Measurements from ENCODE around the gene LTBP2. TPM values are rescaled to one million over a fixed set of nuclear protein-coding genes. Genes with fewer than 3 reads are reported as not detected.

The LTBP2 gene
- total RNA-seq, 1 experiment from 2014 or later, result 1.5 TPM

DNA sequence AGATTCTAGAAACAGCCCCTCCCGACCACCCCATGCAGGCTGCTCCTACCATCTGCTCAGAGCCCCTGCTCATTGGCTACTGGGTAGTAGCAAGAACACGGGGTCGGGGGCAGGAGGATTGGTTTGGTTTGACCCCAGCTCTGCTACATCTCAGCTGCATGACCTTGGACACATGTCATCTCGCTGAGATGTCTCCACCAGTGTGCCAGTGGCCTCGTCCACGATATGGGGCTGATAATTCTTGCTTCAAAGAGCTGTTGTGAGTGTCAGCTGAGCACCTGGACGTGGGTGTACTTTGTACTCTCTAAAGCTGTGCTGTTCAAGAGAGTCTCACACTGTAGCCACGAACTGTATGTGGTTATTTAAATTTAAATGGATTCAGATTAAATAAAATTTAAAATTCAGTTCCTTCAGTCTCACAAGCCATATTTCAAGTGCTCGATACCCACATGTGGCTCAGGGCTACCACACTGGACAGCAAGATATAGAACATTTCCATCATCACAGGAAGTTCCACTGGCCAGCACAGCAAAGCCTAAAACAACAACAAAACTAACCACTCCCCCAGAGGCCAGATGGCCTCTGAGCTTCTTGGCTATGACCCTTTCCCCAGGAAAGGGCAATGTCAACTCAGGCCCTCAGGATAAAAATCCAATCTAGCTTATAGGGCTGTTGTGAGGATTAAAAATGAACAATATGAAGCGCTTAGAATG lies 18.6 kb downstream of the LTBP2 start:
- no peaks in the 10 kb centered on the region for H3K4me1 ChIP-seq (ENCODE audit: control insufficient read depth in 1 of 2, insufficient read depth in 2 of 2, low read length in 2 of 2)
- H2AFZ ChIP-seq (ENCODE audit: low read depth, low read length, poor library complexity, severe bottlenecking), result no peak overlapping the region
- ChIA-PET RAD21 (ENCODE audit: low non-redundant PET in 1 of 2, low total read pairs in 2 of 2, uncharacterized antibody in 2 of 2, unreplicated experiment in 2 of 2) (no interaction called here), POLR2A (no interaction called here), CTCF (interaction anchor here (2.2 kb wide), 1 partner anchor 16 kb away, joined by 6 read pairs; no protein-coding TSS in a partner anchor)
- no TSS peak for BruUV-seq (replicated peaks)
- ATAC-seq (no peak), DNase-seq (ENCODE audit: low read depth, low spot score) (no peak)
- H3K36me3 ChIP-seq (ENCODE audit: control insufficient read depth in 1 of 2, insufficient read depth in 2 of 2, low read length in 2 of 2), result no peaks in the 10 kb centered on the region
- no peaks in the 10 kb centered on the region for H4K20me1 ChIP-seq (ENCODE audit: insufficient read depth)
- no peaks in the 10 kb centered on the region for H3K79me2 ChIP-seq (ENCODE audit: insufficient read depth, low read length)
- no peaks in the 10 kb centered on the region for H3K27me3 ChIP-seq (ENCODE audit: insufficient read depth, low read length)
- no peaks in the 10 kb centered on the region for H3K9me2 ChIP-seq (ENCODE audit: insufficient read depth)
- H3K4me2 ChIP-seq (ENCODE audit: low read length), result no peak overlapping the region
- no peaks in the 10 kb centered on the region for H3K9me3 ChIP-seq (ENCODE audit: control insufficient read depth in 1 of 2, insufficient read depth in 1 of 2, low read depth in 1 of 2, low read length in 2 of 2)
- no peak overlapping the region for H3K9ac ChIP-seq (ENCODE audit: low read length)
- H3K4me3 ChIP-seq (replicated peaks in 1 of 2; ENCODE audit: low read depth in 1 of 2, low read length in 2 of 2), result no peak overlapping the region
- TF ChIP-seq SRF (IDR thresholded peaks at IDR 0.05; ENCODE audit: low read depth) (no peak), TCF7L2 (IDR thresholded peaks at IDR 0.05; ENCODE audit: borderline replicate concordance, extremely low read depth, insufficient read depth, insufficient read length) (no peak), SP1 (IDR thresholded peaks at IDR 0.05; ENCODE audit: low read depth) (no peak), FOSL1 (IDR thresholded peaks at IDR 0.05; ENCODE audit: low read depth) (no peak), POLR2A (IDR thresholded peaks at IDR 0.05; ENCODE audit: borderline replicate concordance, extremely low read depth, insufficient read depth, insufficient read length) (no peak), ZBTB33 (IDR thresholded peaks at IDR 0.05; ENCODE audit: extremely low read depth, insufficient replicate concordance, low read length) (no peak), EZH2 (IDR thresholded peaks at IDR 0.05) (no peak), ZFX (IDR thresholded peaks at IDR 0.05) (no peak), CEBPB (IDR thresholded peaks at IDR 0.05; ENCODE audit: low read depth) (no peak), REST (IDR thresholded peaks at IDR 0.05; ENCODE audit: low read depth) (no peak), YY1 (IDR thresholded peaks at IDR 0.05; ENCODE audit: extremely low read depth, insufficient replicate concordance, low read depth, low read length) (no peak), ELF1 (IDR thresholded peaks at IDR 0.05; ENCODE audit: borderline replicate concordance, low read depth) (no peak)
- no peak overlapping the region for H3K27ac ChIP-seq (ENCODE audit: low read depth, low read length)
- intact Hi-C loops (cut with micrococcal nuclease), result no loop called here
